NCI-H345 treated with DMSO at 0.1 percent for 48 hours (cell line): Measurements from ENCODE around the gene SMG1.
"Not testable (repeated sequence)": the region's sequence is repeated elsewhere in the genome, so short reads cannot be mapped to it uniquely, and the experiment has no call there.

Source experiments
- DNase-seq: peaks from one replicate; lab custom pipeline; 2025; ENCODE audit not compliant: unreplicated experiment; lab: John Stamatoyannopoulos, UW

SMG1 gene

DNA sequence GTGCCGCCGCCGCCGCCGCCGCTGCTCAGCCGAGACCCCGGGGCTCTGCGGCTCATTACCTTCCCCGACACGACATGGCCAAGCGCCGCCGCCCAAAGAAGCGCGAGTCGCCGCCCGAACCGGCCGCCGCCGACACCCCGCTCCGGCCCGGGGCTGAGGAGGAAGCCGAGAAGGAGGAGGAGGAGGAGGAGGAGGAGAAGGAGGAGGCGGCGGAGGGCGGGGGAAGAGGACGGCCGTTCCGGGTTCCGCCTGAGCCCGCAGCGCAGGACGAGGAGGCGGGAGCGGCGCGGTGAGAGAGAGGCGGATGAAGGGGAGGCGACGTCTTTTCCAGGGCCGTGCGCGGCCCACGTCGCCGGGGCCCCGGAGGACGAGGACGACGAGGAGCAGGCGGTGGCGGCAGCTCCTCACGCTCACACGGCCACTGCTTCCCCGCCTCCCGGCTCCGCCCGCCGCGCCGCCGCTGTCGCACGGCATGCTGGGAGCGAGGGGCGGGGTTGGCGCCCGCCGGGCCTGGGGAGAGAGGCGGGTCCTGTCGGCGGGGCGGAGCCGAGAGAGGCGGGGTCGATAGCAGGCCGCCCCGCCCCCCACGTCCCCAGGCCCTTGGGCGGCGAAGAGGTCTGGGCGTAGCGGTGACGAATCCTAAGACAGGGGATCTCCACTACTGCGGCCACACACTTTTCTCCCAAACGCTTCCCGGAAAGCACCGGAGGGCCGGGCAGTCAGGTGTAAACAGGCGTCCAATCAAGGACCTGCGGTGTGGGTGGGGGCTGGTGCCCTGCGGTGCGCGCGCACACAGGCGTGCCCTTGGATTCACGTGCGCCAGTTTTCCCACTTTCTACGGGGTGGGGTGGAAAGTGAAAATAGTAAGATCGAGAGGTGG, at the start of gene SMG1:
Gene SMG1 (minus strand): TSS at position 423 of the 880 bp plus-strand sequence. CDS start 367 bp downstream, at position 56.
- DNase-seq = peak; percentile 95

DNA sequence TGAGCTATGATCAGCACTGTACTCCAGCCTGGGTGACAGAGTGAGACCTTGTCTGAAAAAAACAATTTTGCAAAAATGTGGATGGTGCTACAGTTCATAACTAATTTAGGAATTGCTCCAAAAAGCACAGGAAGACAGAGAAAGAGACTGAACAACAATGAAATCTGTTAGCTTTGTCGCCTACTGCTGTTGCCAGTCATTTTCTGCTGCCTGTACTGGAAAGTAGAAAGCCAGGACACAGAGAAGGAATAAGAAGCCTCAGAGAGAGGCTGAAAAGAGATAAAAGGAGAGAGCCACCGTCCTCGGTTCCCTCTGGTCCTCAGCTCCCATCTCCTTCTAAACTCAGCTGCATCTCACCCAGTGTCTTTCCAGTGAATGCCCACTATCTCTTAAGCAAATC, 48.9 kb upstream of the SMG1 start:
- no peak for DNase-seq

GRCh38 chr16:18969855-18970240, 43.6 kb upstream of the SMG1 start:
- DNase-seq = no peak

DNA sequence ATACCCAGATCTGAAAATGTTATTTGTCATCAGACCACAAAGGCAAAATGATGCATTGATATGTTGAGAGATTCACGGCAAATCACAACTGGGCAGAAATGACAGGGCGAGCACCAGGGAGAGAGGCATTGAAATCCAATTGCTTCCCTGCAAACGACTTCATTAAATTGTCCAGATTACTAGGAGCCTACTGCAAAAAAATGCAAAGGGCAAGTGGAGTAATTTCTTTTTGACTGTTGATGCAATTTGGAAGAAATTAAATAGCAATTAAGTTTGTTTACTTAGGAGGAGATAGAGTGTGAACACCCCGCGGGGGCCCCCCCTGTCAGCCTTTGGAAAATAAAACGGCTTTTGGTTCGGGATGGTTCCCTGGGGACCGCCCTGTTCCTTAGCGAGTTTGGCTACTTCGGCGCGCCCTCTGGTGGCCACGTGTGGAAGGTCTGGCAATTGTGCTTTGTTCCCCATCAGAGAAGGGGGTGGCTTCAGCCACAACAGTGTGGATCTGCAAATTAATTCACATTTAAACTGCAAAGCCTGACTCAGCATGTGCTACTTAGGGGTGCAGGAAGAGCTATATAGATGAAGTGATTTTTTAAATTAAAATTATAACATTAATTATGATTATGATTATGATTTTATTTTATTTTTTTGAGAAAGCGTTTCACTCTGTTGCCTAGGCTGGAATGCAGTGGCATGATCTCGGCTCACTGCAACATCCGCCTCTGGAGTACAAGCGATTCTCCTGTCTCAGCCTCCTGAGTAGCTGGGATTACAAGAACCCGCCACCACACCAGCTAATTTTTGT, 43.0 kb upstream of the SMG1 start:
- DNase-seq = peak; percentile 76

GRCh38 chr16:18966791-18967190, 40.6 kb upstream of the SMG1 start:
- no peak for DNase-seq

DNA sequence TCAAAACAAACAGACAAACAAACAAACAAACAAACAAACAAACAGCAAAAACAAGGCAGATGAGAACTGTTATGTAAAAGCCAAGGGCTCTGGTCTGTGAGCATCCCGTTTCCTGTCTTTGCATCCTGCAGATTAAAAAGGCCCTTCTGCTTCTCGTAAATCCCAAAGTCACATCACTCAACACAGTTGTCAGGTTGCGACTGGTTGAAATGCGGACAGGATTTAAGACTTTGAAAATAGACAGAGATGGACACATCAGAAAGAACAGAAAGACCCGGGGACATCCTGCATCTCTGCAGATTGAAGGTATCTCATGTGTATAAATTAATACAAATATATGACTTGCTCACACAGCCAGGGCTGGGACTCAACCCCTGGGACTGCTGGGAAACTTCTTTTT, 39.3 kb upstream of the SMG1 start:
- DNase-seq = no peak

GRCh38 chr16:18959031-18959505, 32.9 kb upstream of the SMG1 start:
- DNase-seq = no peak

DNA sequence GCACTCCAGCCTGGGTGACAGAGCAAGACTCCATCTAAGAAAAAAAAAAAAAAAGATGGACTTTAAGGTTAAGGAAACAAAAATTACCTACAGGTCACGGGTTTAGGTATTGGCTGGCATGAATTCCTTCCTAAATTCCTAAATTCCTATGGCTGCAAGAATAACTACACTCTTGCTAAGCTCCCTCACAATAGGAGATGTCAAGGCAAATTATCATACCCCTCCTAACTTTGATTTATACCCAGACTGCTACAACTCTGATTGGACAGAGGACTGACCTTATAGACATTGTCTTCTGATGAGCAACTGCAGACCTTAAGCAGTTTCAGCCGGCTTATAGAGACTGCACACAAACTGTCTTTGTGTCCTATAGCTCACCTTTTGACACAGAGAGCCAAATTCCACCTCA, 32.4 kb upstream of the SMG1 start:
- no peak for DNase-seq

DNA sequence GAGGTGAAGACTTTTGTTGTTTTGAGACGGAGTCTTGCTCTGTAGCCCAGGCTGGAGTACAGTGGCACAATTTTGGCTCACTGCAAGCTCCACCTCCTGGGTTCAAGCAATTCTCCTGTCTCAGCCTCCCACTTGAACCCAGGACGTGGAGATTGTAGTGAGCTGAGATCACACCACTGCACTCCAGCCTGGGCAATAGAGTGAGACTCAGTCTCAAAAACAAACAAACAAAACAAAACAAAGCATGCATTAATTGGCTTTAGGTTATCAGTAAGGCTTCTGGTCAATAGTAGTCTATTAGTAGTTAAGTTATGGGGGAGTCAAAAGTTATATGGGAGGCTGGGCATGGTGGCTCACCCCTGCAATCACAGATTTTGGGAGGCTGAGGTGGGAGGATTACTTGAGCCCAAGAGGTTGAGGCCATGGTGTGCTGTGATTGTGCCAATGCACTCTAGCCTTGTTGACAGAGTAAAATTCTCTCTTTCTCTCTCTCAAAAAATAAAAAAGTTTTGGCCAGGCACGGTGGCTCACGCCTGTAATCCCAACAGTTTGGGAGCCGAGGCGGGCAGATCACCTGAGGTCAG, 30.5 kb upstream of the SMG1 start:
- not testable (repeated sequence) for DNase-seq

DNA sequence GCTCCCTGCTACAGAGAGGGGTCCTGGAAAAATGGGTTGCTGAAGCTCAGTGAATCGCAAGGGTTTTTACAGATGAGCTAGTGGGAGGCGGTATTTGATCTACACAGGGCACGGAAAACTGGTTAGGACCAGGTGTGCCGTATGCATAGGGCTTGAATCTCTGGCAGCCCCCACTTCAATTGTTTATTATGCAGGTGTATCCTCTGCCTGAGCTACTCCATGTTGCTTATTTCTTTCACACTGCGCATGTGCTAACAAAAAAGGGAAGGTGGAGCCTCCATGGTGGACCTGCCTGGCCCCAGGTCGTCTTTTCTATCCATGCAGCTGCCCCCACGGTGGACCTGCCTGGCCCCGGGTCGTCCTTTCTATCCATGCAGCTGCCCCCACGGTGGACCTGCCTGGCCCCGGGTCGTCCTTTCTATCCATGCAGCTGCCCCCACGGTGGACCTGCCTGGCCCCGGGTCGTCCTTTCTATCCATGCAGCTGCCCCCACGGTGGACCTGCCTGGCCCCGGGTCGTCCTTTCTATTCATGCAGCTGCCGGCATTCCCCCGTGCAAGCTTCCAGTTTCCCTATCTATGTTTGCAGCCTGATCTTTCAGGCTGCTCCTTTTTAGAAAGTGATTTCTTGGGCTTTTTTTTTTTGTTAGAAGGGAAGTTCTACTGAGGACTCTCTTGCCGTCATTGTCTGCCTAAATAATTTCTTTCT, 29.8 kb upstream of the SMG1 start:
- DNase-seq = not testable (repeated sequence)

DNA sequence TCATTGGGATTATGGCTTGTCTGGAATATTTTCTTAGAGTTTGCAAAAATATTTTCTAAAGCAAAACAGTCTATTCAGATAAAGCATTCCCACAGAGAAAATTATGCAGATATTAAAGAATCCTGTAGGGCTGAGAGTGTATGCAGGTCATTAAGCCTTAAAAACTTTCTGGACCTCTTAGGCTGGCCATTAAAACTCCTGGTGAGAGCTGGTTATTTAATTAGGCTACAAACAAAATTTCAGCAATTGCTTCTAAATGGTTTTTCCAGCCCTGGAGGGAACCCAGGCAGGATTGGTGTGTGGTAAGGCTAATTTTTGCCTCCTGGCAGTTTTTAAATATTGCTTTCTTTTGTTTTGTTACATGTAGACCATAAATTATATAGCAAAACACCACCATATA, 27.3 kb upstream of the SMG1 start:
- DNase-seq = no peak

DNA sequence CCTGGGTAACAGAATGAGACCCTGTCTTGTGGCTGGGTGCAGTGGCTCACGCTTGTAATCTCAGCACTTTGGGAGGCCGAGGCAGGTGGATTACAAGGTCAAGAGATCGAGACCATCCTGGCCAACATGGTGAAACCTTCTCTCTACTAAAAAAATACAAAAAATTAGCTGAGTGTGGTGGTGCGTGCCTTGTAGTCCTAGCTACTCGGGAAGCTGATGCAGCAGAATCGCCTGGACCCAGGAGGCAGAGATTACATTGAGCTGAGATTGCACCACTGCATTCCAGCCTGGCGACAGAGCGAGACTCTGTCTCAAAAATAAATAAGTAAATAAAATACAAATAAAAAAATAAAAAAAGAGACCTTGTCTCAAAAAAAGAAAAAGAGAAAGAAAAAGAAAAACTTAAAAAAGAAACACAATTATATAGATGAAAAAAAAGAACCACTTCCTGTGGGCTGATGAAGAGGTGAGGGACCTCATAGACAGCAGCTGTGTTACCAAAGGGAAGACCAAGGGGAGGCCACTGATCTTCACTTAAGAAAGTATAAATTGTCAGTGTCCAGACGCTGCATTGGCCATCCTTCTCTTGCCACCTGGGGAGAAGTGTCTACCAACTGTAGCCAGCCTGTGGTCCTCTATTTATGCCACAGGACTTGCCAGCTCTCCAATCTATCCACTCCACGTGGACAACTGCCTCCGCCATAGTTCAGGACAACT, 24.4 kb upstream of the SMG1 start:
- no peak for DNase-seq

- DNase-seq = no peak
Observed at GRCh38 chr16:18948372-18949020, 22.3 kb upstream of the SMG1 start.

- DNase-seq = no peak
Observed at GRCh38 chr16:18945233-18945632, 19.0 kb upstream of the SMG1 start.

DNA sequence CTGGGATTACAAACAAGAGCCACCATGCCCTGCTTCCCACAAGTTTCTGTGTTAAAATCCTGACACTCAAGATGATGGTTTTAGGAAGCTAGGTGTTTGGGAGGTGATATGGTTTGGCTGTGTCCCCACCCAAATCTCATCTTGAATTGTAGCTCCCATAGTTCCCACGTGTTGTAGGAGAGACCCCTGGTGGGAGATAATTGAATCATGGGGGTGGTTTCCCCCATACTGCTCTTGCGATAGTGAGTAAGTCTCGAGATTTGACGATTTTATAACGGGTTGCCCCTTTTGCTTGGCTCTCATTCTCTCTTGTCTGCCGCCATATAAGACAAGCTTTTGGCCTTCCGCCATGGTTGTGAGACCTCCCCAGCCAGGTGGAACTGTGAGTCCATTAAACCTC, 17.2 kb upstream of the SMG1 start:
- DNase-seq = no peak

DNA sequence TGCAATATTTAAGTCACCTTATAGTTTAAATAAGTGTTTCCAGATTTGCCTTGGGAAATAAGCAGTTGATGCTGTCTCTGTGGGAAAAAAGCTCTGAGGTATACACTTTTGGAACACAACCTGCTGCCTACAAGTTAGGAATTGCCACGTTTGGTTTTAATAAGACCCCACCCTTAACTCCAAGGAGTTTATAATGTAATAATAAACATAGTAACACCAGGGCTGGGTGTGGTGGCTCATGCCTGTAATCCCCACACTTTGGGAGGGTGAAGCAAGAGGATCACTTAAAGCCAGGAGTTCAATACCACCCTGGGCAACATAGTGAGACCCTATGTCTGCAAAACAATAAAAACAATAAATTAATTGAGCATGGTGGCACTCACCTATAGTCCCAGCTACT, 15.9 kb upstream of the SMG1 start:
- DNase-seq = no peak

- no peak for DNase-seq
Observed at GRCh38 chr16:18941471-18941870, 15.3 kb upstream of the SMG1 start.

GRCh38 chr16:18938986-18939385, 12.8 kb upstream of the SMG1 start:
- no peak for DNase-seq

- DNase-seq = no peak
Observed at GRCh38 chr16:18937390-18937789, 11.2 kb upstream of the SMG1 start.
